Hematopoietic multipotent progenitor cell treated with erythropoietin and hydrocortisone succinate and interleukin-3 and kit ligand, for 4 days (in vitro differentiated cells): ENCODE measurements around the gene ANKRD22.
A peak's percentile ranks its signal among the peaks of the same experiment; 100 is the strongest.
"Not testable (repeated sequence)": the region's sequence is repeated elsewhere in the genome, so short reads cannot be mapped to it uniquely, and the experiment has no call there.

Source experiments
- DNase-seq: peaks from one replicate; pipeline ENCODE4 v3.0.0-alpha.2; 2015

Gene ANKRD22

GRCh38 chr10:88851706-88852105 is at the start of gene ANKRD22:
ANKRD22 (minus strand) TSS chr10:88851844; CDS start chr10:88851607, 237 bp downstream.
- peak; percentile 67 for DNase-seq

GRCh38 chr10:88899886-88900285 is 48.2 kb upstream of the ANKRD22 start:
- DNase-seq = no peak

GRCh38 chr10:88898727-88899126 is 47.1 kb upstream of the ANKRD22 start:
- no peak for DNase-seq

GRCh38 chr10:88896994-88897853 is 45.6 kb upstream of the ANKRD22 start:
- DNase-seq = peak; percentile 42

- no peak for DNase-seq
Measured at GRCh38 chr10:88896372-88896993, 44.8 kb upstream of the ANKRD22 start.

- DNase-seq = peak; percentile 15
Measured at GRCh38 chr10:88895250-88895649, 43.6 kb upstream of the ANKRD22 start.

- no peak for DNase-seq
Measured at GRCh38 chr10:88893611-88894010, 42.0 kb upstream of the ANKRD22 start.

- no peak for DNase-seq
Measured at GRCh38 chr10:88892222-88892967, 40.8 kb upstream of the ANKRD22 start.

- DNase-seq = no peak
Measured at GRCh38 chr10:88890681-88891381, 39.2 kb upstream of the ANKRD22 start.

GRCh38 chr10:88889559-88890337 is 38.1 kb upstream of the ANKRD22 start:
- no peak for DNase-seq

- no peak for DNase-seq
Measured at GRCh38 chr10:88888810-88889445, 37.3 kb upstream of the ANKRD22 start.

- DNase-seq = no peak
Measured at GRCh38 chr10:88886557-88886956, 34.9 kb upstream of the ANKRD22 start.

- no peak for DNase-seq
Measured at GRCh38 chr10:88883448-88883809, 31.8 kb upstream of the ANKRD22 start.

GRCh38 chr10:88882646-88883447 is 31.2 kb upstream of the ANKRD22 start:
- DNase-seq = not testable (repeated sequence)

GRCh38 chr10:88881922-88882645 is 30.4 kb upstream of the ANKRD22 start:
- DNase-seq = no peak

- peak; percentile 24 for DNase-seq
Measured at GRCh38 chr10:88881320-88881719, 29.7 kb upstream of the ANKRD22 start.

GRCh38 chr10:88880282-88881076 is 28.8 kb upstream of the ANKRD22 start:
- DNase-seq = peak; percentile 89

- DNase-seq = peak; percentile 81
Measured at GRCh38 chr10:88879534-88880281, 28.1 kb upstream of the ANKRD22 start, which contains the start of gene STAMBPL1. STAMBPL1 (plus strand) TSS chr10:88880245; CDS start chr10:88901709, 21,464 bp downstream.
